Measurements from ENCODE around the gene ME1. TPM values are rescaled to one million over a fixed set of nuclear protein-coding genes. Genes with fewer than 3 reads are reported as not detected.

ME1 gene
- total and polyA plus RNA-seq, 9 of the 15 experiments (the other 6 are each of a cell fraction or from before 2014, with no cell fraction given) = 3.2 to 10.4 (median 5.5) TPM

DNA sequence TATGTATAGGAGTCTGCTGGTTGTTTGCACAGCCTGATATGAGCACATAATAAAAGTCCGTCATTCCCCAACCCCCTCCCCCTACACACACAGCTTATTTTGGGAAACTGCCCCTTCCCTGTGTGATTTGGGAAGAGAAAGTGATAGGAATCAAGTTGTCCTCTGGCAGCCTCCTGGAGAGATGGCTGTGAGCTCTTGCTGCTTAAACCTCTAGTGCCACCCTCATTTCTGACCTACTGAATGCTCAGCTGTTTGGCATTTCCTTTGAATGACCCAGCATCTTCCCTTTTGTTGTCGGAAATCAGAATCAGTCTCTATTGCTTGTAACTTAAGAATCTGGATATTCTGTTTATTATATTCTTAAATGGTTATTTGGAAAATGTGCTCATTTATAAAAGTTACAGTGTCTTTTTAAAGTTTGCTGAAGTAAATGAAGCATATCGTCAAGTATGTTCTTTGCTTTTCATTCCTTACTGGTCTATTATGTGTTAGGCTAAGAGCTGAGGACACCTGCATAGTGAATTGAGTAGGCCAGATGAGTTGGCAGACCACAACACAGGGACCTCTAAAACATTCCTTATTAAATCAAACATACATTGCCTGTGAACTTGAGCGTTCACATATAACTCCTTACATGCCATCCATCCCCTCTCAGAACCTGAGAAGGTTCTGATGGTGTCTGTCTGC lies 232.2 kb downstream of the ME1 start:
- H3K4me3 ChIP-seq = no peak overlapping the region
- H3K79me2 ChIP-seq (ENCODE audit: control insufficient read depth, insufficient read depth, low read length) = no peaks in the 10 kb centered on the region
- H3K36me3 ChIP-seq (ENCODE audit: control insufficient read depth, insufficient read depth, low read length) = peaks cover 8% of the 10 kb centered on the region; the same call in 2 of the 3 replicates
- intact Hi-C loops (cut with micrococcal nuclease) = no loop called here
- no peak for DNase-seq (ENCODE audit: extremely low read depth in 1 of 4, low spot score in 3 of 4)
- 57% methylated on average over 4 of the region's 4 CpGs for WGBS (ENCODE audit: insufficient coverage, low coverage, missing lambda C conversion rate)
- BruUV-seq (replicated peaks) = no TSS peak
- no peak for FAIRE-seq
- H3K4me2 ChIP-seq (ENCODE audit: insufficient read depth, low read length) = no peak overlapping the region
- no peak overlapping the region for H3K27ac ChIP-seq (ENCODE audit: extremely low read depth, low read depth, low read length)
- ChIA-PET POLR2A (interaction anchor here (0.7 to 1.2 kb wide), 2 partner anchors 32 to 951 kb away, joined by 3 read pairs; partner anchors contain the start of gene IBTK), CTCF (ENCODE audit: low intra/inter-chr PET ratio) (no interaction called here)
- TF ChIP-seq, protein P1, sequence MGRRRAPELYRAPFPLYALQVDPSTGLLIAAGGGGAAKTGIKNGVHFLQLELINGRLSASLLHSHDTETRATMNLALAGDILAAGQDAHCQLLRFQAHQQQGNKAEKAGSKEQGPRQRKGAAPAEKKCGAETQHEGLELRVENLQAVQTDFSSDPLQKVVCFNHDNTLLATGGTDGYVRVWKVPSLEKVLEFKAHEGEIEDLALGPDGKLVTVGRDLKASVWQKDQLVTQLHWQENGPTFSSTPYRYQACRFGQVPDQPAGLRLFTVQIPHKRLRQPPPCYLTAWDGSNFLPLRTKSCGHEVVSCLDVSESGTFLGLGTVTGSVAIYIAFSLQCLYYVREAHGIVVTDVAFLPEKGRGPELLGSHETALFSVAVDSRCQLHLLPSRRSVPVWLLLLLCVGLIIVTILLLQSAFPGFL (CRISPR knock-in tag; IDR thresholded peaks at IDR 0.05) = no peak
- TF ChIP-seq POLR3G (IDR thresholded peaks at IDR 0.05; ENCODE audit: extremely low read depth, insufficient read length, insufficient replicate concordance) (no peak), ZBTB1 (CRISPR knock-in tag; IDR thresholded peaks at IDR 0.05; ENCODE audit: borderline replicate concordance, low read depth) (no peak), STAG1 (CRISPR knock-in tag; IDR thresholded peaks at IDR 0.05; ENCODE audit: borderline replicate concordance) (no peak), ZNF507 (tag; conservative IDR thresholded peaks at IDR 0.05) (no peak), GTF2F1 (IDR thresholded peaks at IDR 0.05; ENCODE audit: low read depth, low read length) (no peak), ELF4 (CRISPR knock-in tag; IDR thresholded peaks at IDR 0.05) (no peak), SETDB1 (IDR thresholded peaks at IDR 0.05; ENCODE audit: low read length) (no peak), ZNF431 (CRISPR knock-in tag; IDR thresholded peaks at IDR 0.05) (no peak), PCBP1 (IDR thresholded peaks at IDR 0.05; ENCODE audit: low read depth, low read length, poor library complexity, severe bottlenecking) (no peak), ZNF408 (CRISPR knock-in tag; IDR thresholded peaks at IDR 0.05; ENCODE audit: low read depth) (no peak), CCNT2 (IDR thresholded peaks at IDR 0.05; ENCODE audit: borderline replicate concordance, extremely low read depth, insufficient read length, low read depth, low read length) (no peak), NFRKB (IDR thresholded peaks at IDR 0.05; ENCODE audit: low read depth) (no peak)
- TF ChIP-seq, protein P2, sequence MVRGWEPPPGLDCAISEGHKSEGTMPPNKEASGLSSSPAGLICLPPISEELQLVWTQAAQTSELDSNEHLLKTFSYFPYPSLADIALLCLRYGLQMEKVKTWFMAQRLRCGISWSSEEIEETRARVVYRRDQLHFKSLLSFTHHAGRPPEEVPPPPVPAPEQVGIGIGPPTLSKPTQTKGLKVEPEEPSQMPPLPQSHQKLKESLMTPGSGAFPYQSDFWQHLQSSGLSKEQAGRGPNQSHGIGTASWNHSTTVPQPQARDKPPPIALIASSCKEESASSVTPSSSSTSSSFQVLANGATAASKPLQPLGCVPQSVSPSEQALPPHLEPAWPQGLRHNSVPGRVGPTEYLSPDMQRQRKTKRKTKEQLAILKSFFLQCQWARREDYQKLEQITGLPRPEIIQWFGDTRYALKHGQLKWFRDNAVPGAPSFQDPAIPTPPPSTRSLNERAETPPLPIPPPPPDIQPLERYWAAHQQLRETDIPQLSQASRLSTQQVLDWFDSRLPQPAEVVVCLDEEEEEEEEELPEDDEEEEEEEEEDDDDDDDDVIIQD (CRISPR knock-in tag; IDR thresholded peaks at IDR 0.05) = no peak
- TF ChIP-seq, protein P3, sequence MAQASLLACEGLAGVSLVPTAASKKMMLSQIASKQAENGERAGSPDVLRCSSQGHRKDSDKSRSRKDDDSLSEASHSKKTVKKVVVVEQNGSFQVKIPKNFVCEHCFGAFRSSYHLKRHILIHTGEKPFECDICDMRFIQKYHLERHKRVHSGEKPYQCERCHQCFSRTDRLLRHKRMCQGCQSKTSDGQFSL (CRISPR knock-in tag; IDR thresholded peaks at IDR 0.05) = no peak
- TF ChIP-seq, protein P3 (tag; IDR thresholded peaks at IDR 0.05) = no peak
- TF ChIP-seq, protein P4, sequence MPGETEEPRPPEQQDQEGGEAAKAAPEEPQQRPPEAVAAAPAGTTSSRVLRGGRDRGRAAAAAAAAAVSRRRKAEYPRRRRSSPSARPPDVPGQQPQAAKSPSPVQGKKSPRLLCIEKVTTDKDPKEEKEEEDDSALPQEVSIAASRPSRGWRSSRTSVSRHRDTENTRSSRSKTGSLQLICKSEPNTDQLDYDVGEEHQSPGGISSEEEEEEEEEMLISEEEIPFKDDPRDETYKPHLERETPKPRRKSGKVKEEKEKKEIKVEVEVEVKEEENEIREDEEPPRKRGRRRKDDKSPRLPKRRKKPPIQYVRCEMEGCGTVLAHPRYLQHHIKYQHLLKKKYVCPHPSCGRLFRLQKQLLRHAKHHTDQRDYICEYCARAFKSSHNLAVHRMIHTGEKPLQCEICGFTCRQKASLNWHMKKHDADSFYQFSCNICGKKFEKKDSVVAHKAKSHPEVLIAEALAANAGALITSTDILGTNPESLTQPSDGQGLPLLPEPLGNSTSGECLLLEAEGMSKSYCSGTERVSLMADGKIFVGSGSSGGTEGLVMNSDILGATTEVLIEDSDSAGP (CRISPR knock-in tag; IDR thresholded peaks at IDR 0.05) = no peak
- H3K9me3 ChIP-seq (replicated peaks; ENCODE audit: control insufficient read depth, insufficient read depth, low read depth, low read length) = no peaks in the 10 kb centered on the region
- H3K9me1 ChIP-seq (ENCODE audit: control insufficient read depth, insufficient read depth, low read length) = no peaks in the 10 kb centered on the region
- peaks cover 3 to 6% of the 10 kb centered on the region in 2 experiments; a peak in 4 of 5 replicates for H3K4me1 ChIP-seq (replicated peaks in 1 of 2; ENCODE audit: control insufficient read depth in 2 of 2, insufficient read depth in 2 of 2, low read length in 2 of 2)
- H4K20me1 ChIP-seq (replicated peaks; ENCODE audit: control insufficient read depth, insufficient read depth, low read length) = no peaks in the 10 kb centered on the region
- H2AFZ ChIP-seq (ENCODE audit: low read depth, low read length) = no peak overlapping the region
- no peaks in the 10 kb centered on the region for H3K27me3 ChIP-seq (ENCODE audit: control insufficient read depth in 2 of 2, insufficient read depth in 2 of 2, low read length in 2 of 2)
- no peak for ATAC-seq
- no peak overlapping the region for H3K9ac ChIP-seq (ENCODE audit: insufficient read depth in 1 of 2, low read depth in 2 of 2, low read length in 2 of 2)
- in situ Hi-C loops (cut with MboI) = loop anchor here (25.0 kb wide), 1 partner anchor 961 kb away; the partner anchor contains the start of gene IBTK

Measured in K562 (cell line).